T47D (cell line): ENCODE measurements around the gene GAS5.
"Not testable (repeated sequence)": the region's sequence is repeated elsewhere in the genome, so short reads cannot be mapped to it uniquely, and the experiment has no call there.

ENCODE experiments used
- DNase-seq, 2 experiments: peaks; one replicate each; pipeline versions ENCODE4 v3.0.0 to v3.0.0-alpha.2; 2011 to 2012; ENCODE audit warnings: low read depth in 1 of 2, low spot score in 1 of 2
- JUND ChIP-seq: IDR thresholded peaks from 2 replicates; pipeline ENCODE4 v1.6.1; 2012; ENCODE audit warnings: low read depth
- in situ Hi-C: cut with HindIII; loops from 2 replicates; pipeline ENCODE4 v1.10.0; 2016; ENCODE audit warnings: low sequenced_read_pairs, low pct_unique_long_range_greater_than_20kb

The GAS5 gene

DNA sequence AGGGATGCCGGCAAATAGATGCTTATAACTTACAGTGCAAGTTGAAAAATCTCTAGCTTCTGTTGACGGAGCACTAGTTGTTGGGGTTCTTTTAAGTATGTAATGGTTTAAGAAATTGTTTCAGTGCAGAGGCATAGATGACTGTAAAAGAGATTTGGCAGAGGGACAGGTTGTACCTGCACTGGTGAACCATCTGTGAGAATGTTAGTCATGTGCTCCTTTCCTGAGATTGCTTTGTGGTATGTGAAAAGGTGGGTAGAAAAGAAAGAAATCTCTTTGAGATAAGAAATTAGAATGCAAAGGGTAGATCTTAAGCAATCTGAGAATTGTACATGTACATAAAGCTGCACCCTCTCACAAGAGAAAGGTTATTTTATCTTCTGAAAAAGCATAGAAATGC is 19.8 kb upstream of the GAS5 start:
- TF ChIP-seq JUND = no peak
- DNase-seq = no peak
- in situ Hi-C loops = no loop called here

DNA sequence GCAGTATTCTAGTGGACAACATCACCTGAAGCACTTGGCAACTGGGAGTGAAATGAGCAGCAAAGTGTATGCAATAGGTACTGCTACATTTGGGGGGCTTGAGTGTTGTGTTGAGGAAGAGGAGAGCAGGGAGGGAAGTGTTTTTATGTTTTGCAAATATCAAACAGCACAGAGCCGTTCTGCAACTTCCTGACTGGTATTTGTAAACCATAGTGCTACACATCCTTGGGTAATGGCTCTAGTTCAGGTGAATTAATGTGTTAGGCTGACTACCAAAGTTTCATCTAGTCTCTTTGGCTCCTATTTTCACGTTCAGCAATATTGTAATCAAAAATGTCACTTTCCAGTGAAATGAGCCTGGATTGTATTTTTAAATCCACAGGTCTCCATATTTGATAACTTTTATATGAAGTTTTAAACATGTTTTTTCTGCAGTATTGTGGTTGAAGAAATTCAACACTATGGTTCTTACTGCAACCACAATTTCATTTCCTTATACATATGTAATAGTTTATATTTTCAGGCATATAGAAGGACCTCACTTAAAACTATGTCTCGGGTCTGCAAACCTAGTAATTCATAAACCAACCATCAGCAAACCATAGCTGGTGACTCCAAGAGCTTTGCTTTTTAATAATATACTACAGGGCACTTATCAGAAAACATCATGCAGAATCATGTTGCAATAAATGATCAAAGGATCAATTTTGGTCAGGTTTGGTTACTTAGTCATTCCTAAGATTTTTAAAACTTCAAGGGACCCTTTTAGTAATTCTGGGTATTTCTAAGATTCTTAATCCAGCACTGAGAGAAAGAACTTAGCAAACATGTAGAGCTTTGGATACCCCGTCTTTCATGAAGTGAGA is 19.2 kb upstream of the GAS5 start:
- in situ Hi-C loops = no loop called here
- no peak for TF ChIP-seq JUND
- no peak for DNase-seq

DNA sequence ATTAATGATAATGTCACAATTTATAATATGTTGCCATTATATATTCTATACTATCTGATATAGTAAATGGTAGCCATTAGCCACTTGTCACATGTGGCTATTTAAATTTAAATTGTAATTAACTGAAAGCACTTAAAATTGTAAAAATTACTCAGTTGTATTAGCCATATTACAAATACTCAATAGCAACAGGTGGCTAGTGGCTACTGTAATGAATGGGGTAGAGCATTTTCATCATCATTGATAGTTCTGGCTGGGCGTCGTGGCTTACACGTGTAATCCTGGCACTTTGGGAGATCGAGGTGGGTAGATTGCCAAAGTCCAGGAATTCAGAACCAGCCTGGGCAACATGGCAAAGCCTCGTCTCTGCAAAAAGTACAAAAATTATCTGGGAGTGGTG is 16.9 kb upstream of the GAS5 start:
- no peak for DNase-seq
- no peak for TF ChIP-seq JUND
- in situ Hi-C loops = no loop called here

DNA sequence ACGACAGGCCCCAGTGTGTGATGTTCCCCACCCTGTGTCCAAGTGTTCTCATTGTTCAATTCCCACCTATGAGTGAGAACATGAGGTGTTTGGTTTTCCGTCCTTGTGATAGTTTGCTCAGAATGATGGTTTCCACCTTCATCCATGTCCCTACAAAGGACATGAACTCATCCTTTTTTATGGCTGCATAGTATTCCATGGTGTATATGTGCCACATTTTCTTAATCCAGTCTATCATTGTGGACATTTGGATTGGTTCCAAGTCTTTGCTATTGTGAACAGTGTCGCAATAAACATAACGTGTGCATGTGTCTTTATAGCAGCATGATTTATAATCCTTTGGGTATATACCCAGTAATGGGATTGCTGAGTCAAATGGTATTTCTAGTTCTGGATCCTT is 13.3 kb upstream of the GAS5 start:
- in situ Hi-C loops, DNase-seq: not testable (repeated sequence)

DNA sequence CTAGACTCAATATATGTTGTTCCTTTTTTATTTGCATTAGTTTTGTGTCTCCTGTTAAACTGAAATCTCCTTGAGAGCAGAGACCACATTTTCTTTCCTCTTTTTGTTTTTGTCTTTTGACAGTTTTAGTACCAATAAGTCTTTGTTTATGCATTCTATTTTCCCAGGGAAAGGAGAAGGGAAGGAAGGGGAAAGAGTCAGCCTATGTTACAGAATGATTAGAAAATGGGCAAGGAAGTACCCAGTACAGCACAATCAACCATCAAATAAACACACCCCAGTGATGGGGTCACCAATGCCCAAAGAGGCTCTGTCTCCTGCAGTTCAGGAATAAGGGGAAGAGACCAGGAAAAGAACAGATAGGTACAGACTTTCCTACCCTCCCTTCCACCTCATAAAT is 10.5 kb upstream of the GAS5 start:
- in situ Hi-C loops = no loop called here
- DNase-seq = no peak

DNA sequence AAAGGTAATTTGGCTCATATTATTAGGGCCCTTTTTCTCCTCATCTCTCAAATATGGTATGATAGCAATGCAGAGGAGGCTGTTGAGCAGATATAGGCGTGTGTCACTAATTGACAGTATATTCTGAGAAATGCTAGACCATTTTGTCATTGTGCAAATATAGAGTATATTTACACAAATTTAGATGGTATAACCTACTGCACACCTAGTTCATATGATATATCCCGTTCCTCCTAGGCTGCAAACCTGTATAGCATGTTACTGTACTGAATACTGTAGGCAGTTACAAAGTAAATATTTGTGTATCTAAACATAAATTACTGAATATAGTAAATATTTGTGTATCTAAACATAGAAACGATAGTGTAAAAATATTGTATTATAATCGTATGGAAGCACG is 8.9 kb upstream of the GAS5 start:
- in situ Hi-C loops = no loop called here
- peak in 1 of 2 experiments; percentile 52 for DNase-seq
- no peak for TF ChIP-seq JUND

More for the DNA sequence above, 10.5 kb upstream of the GAS5 start:
- TF ChIP-seq JUND = no peak

DNA sequence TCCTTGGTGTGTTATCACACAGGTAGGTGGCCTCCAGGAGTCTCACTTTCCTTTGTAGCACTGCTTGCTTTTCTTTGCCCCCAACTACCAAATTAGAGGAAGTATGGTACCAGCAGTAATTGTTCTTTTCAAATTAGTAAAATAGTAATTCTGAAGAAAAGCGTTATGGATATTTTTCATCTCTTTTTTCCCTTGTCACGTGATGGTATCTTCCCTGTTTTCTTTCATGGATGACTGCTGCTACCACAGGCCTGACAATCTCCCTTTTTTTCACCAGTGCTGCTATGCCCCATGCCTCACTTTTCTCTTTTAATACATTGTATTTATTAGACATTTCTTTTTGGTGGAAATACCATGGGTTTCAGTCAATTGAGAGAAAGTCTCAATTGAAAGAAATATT is 3.7 kb upstream of the GAS5 start:
- DNase-seq = no peak
- no peak for TF ChIP-seq JUND
- in situ Hi-C loops = no loop called here

DNA sequence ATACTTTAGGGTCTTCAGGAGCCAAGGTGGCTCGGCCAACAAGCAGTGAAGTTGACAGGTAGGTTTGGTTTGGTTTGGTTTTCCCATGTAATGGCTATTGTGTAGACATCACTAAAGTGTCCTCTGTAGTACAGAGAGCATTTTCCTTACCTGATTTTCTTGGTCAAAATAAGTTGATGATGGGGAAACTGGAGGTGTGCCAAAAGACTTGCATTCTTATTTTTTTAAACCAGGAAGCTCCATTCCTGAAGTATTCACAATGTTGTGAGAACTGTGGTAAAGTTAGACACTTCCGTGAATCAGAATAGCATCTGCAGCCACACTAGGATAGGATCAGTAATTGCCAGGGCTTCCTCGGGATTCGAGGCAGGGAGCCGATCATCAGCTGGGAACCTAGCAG is 3.3 kb upstream of the GAS5 start:
- TF ChIP-seq JUND = no peak
- DNase-seq = no peak
- in situ Hi-C loops = no loop called here

DNA sequence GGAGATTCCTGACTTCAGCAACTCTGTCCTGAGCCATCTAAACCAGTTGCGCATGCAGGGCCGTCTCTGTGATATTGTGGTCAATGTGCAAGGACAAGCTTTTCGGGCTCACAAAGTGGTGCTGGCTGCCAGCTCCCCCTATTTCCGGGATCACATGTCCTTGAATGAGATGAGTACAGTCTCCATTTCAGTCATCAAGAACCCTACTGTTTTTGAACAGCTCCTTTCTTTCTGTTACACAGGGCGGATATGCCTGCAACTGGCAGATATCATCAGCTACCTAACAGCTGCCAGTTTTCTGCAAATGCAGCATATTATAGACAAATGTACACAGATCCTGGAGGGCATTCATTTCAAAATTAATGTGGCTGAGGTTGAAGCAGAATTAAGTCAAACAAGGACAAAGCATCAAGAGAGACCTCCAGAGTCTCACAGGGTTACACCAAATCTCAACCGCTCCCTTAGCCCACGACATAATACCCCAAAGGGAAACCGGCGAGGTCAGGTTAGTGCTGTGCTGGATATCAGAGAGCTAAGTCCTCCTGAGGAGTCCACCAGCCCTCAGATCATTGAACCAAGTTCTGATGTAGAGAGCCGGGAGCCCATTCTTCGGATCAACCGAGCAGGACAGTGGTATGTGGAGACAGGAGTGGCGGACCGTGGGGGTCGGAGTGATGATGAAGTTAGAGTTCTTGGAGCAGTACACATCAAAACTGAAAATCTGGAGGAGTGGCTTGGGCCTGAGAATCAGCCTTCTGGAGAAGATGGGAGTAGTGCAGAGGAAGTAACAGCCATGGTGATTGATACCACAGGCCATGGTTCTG is 2.7 kb upstream of the GAS5 start:
- DNase-seq = peak in 1 of 2 experiments; percentile 46
- in situ Hi-C loops = no loop called here
- no peak for TF ChIP-seq JUND

DNA sequence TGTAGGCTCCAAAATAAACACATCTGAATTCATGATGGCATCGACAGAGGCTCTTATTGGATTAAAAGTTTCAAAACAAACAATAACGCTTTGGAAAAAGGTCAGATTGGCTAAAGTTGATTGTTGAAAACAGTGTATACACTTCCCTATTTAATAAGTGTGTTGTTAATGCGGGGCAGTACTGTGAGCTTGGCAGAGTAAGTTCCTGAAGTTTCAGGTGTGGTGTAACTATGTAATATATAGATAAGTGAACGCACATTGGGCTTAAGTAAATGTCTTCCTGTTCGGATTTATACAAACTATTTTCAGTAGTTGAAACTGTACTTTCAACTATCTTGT is 1.2 kb upstream of the GAS5 start:
- DNase-seq = peak in 1 of 2 experiments; percentile 93
- in situ Hi-C loops = no loop called here
- no peak for TF ChIP-seq JUND

DNA sequence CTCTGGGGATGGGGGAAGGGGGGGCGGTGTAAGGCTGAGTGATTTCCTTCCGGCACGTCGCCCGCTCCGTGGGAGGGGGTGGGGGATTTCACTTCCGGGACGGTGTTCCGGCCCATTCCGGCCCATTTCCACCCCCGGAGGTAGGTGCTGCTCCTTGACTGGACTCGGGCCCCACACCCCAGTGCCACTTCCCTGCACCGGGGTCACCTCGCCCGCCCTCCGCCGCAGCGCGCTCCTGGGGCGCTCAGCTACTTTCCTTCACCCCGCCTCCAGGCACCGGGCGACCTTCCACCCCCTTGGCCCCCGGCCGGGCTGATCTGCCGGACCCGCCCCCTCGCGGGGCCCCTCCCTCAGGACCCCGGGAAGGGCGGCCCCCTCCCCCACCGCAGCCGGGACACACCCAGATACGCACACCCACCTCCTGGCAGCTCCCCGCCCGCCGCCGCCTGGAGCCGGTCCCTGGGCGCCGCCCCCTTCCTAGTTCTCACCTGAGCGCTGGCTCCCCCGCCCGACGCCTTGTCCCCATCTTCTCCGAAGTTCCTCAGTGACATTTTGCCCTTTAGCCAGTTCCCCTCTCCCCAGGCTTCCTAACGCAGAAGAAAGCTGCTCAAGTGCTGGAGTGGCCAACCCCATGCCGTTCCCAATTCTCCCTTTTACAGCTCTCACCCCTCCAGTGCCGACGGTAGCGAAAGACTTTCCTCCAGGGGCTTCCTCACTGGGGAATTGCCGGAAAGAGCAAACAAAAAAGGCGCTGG is 654 bp upstream of the GAS5 start, which contains the start of gene ZBTB37:
ZBTB37 (plus strand) TSS at position 115 of the 755 bp plus-strand sequence. CDS start 1,846 bp downstream, outside the sequence.
- TF ChIP-seq JUND = no peak
- DNase-seq = peak; percentile 59 to 98
- in situ Hi-C loops = no loop called here

DNA sequence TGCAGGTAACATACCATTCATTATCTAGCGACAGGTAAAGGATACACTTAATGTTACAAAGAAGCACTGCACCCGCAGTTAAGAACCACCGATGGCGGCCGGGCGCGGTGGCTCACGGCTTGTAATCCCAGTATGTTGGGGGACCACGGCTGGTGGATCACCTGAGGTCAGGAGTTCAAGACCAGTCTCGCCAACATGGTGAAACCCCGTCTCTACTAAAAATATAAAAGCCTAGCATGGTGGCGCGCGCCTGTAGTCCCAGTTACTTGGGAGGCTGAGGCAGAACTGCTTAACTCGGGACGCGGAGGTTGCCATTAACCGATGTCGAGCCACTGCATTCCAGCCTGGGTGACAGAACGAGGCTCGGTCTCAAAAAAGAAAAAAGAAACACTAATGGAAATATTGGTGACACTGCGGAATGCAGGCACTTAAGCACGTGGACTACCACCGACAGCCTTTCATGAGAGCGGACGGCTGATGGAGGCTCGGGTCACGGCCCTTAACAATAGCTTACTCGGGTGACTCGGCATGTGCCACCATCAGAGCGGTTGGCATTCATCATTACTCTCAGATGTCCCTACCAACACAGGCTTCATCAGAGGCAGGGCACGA is 542 bp downstream of the GAS5 start:
- DNase-seq = no peak
- in situ Hi-C loops = no loop called here
- TF ChIP-seq JUND = no peak
